ENCODE results near the gene EPS8.

Gene EPS8

DNA sequence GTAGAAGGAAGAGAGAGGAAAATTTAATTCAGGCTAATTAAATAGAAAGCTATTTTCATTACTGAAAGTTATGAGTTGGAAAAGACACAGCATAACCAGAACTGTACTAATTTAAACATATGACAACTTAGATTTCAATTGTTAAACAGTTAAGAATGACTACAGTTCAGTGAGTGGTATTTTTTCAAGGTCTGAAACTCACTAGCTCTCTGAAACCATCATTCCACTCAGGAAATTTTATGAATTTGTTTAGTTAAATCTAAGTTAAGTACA lies 62.4 kb downstream of the EPS8 start:
- TF ChIP-seq, protein P1, sequence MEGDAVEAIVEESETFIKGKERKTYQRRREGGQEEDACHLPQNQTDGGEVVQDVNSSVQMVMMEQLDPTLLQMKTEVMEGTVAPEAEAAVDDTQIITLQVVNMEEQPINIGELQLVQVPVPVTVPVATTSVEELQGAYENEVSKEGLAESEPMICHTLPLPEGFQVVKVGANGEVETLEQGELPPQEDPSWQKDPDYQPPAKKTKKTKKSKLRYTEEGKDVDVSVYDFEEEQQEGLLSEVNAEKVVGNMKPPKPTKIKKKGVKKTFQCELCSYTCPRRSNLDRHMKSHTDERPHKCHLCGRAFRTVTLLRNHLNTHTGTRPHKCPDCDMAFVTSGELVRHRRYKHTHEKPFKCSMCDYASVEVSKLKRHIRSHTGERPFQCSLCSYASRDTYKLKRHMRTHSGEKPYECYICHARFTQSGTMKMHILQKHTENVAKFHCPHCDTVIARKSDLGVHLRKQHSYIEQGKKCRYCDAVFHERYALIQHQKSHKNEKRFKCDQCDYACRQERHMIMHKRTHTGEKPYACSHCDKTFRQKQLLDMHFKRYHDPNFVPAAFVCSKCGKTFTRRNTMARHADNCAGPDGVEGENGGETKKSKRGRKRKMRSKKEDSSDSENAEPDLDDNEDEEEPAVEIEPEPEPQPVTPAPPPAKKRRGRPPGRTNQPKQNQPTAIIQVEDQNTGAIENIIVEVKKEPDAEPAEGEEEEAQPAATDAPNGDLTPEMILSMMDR (IDR thresholded peaks at IDR 0.05; ENCODE audit: low read depth, low read length), result no peak
- no peak for DNase-seq (ENCODE audit: extremely low read depth, low read depth)

DNA sequence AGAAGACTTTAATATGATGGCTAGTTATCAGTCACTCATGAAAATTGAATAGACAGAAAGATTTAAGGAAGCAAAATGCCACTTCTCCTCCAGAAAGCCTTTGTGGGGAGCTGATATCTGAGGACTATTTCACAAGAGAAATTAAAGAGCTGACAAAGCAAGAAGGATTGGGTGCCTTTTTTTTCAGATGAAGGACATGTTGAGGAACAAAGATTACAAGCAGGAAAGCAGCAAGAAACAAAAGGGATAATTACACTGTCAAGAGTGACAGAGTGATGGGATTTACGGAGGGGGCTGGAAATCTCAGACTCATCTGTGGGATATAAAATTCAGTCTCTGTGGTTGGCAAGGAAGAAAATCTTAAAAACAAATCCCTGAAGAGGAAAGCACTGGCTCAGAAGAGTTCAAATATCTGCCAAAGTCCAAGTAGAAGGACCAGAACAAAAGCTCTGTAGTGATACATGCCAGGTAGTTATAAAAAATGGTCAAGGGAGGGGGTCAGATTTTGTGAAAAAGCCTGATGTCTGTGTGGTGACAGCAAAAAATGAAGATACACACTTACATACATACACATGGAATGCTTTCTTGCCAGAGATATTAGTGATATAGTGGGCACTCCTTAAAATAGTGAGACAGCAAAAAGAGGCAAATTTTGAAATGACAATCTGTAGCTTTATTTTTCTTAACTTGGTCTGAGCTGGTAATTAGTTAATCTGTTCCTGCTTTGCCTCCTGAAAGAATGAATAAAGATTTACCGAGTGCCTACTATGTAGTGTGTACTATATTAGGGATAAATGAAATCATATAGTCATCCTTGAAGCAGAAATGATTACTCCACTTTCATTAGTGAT lies 62.9 kb downstream of the EPS8 start:
- TF ChIP-seq, protein P1 (IDR thresholded peaks at IDR 0.05; ENCODE audit: low read depth, low read length), result no peak
- no peak for DNase-seq (ENCODE audit: extremely low read depth, low read depth)

DNA sequence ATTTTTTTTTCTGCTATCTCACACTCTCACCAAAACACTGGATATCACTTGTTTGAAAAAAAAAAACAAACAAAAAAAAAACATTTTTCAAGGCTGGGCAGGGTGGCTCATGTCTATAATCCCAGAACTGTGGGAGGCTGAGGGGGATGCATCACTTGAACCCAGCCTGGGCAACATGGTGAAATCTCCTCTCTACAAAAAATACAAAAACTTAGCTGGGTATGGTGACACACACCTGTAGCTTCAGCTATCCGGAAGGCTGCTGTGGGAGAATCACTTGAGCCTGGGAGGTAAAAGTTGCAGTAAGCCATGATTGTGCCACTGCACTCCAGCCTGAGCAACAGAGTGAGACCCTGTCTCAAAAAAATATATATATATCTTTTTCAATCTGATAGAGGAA lies 66.2 kb downstream of the EPS8 start:
- no peak for DNase-seq (ENCODE audit: extremely low read depth, low read depth)
- TF ChIP-seq, protein P1 (IDR thresholded peaks at IDR 0.05; ENCODE audit: low read depth, low read length), result no peak

DNA sequence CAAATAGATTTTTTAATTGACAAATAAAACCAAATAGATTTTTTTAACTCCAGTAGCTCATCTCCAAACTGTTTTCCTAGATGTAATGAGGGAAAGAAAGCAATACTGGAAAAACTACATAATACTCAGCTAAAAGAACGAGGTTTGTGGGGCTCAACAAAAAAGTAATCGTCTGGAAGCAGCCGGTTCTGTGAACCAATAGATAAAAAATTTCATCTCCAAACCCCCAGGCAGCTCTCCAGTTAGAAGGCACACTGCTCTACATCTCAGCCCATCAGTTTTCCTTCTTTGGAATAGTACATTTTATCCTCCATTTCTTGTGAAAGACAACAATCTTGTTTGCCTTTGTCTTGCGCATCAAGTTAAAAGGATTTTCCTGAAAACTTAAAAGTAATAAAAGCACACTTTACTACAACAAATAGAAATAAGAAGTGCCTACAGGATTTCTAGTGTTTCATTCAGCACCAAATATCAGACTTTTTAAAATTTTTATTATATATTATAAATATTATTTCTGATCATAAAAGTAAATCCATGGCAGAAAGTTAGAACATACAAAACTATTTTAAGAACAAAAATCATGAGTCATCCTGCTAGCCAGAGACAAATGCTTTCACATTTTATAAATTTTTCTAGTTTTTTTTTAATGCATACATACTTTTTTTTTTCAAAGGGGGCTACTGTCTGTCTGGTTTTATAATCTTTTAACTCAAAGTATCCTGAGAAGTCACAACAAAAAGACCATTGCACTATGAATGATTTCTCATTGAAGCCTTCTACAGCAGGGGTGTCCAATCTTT lies 67.7 kb downstream of the EPS8 start:
- DNase-seq (ENCODE audit: extremely low read depth, low read depth), result no peak
- TF ChIP-seq, protein P1 (IDR thresholded peaks at IDR 0.05; ENCODE audit: low read depth, low read length), result no peak

DNA sequence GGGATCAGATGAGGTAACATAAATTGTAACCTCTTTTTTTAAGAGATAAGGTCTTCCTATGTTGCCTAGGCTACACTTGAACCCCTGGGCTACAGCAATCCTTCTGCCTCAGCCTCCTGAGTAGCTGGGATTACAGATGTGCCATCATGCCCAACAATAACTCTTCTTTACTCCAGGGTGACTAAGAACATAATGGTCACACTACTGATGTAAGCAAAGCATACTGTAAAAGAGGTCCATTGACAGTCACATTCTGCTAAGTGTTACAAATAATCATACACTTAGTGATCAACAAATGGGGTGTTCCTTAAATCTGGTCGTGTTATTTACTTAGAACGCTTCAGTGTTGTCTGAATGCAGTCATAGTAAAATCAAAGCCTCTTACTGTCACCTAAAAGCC lies 68.9 kb downstream of the EPS8 start:
- TF ChIP-seq, protein P1 (IDR thresholded peaks at IDR 0.05; ENCODE audit: low read depth, low read length), result no peak
- no peak for DNase-seq (ENCODE audit: extremely low read depth, low read depth)

DNA sequence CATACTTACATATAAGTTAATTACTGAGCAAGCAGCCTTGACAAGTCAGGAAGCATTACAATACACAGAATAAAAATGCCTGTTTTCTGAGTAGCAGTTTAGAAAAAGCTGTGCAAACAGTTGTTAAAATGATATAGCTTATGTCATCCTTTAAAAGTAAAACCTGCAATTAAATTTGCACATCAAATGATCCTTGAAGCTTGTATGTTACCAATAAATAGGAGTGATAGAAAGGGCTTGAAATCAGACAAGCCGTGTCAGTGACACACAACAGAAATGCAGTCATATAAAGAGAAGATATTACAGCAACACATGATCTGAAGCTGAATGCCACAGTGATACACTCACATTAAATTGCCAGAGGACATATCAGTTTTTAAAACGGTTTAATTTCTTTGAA lies 70.0 kb downstream of the EPS8 start:
- no peak for DNase-seq (ENCODE audit: extremely low read depth, low read depth)
- TF ChIP-seq, protein P1 (IDR thresholded peaks at IDR 0.05; ENCODE audit: low read depth, low read length), result no peak

DNA sequence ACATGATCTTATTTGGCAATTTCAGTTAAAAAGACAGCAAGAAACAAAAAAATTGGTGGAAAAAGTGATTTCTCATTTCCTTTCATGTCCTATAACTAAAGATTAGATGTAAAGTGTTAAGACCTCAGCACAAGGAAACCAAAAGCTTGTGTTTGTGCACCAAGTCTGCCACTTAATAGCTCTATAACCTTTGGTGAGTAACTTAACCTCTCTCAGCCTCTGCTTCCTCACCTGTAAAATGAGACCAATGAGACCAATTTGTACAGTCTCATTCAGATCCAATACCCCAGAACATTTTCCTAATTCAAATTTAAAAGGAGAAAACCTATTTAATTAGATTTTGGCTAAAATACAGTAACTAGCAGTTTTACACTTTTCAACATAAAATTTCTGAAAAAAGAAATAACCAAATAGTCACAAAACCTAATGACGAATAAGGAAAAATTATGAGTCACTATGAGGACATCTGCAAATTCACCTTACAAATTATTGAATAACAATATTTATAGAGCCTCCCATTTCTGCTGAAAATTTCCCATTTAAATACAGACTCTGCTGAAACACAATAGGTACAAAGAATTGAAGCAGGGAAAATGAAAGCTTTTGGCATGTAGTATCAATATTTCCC lies 71.1 kb downstream of the EPS8 start:
- TF ChIP-seq, protein P1 (IDR thresholded peaks at IDR 0.05; ENCODE audit: low read depth, low read length), result no peak
- DNase-seq (ENCODE audit: extremely low read depth, low read depth), result no peak
